Muscle of arm (tissue), 12 donors: Measurements from ENCODE around the gene TMX2. TPM values are rescaled to one million over a fixed set of nuclear protein-coding genes. Genes with fewer than 3 reads are reported as not detected.
"Not testable (repeated sequence)": the region's sequence is repeated elsewhere in the genome, so short reads cannot be mapped to it uniquely, and the experiment has no call there.

Experiments used
- DNase-seq: peaks from one replicate; pipeline ENCODE4 v3.0.0-alpha.2; 2013
- polyA plus RNA-seq, 12 donors: library from polyadenylated mRNA; unstranded; fragments of 120-200 nt; gene quantifications; one replicate each; pipeline ENCODE4 v1.2.1, GENCODE V29; 2013; ENCODE audit not compliant: insufficient read length in 12 of 12

TMX2 gene
- polyA plus RNA-seq, 12 donors, result 45.9 to 77.3 (median 59.3) TPM; not detected in 1

- DNase-seq, result no peak
Measured at GRCh38 chr11:57709802-57710367, 2.5 kb upstream of the TMX2 start.

- no peak for DNase-seq
Measured at GRCh38 chr11:57711414-57712255, 758 bp upstream of the TMX2 start, which contains the start of gene MED19. TSS of gene MED19 (minus strand) at chr11:57712215. CDS start at chr11:57712179, 36 bp downstream.

GRCh38 chr11:57713835-57714234 is 1.4 kb downstream of the TMX2 start:
- no peak for DNase-seq

GRCh38 chr11:57716726-57717125 is 4.3 kb downstream of the TMX2 start:
- DNase-seq, result not testable (repeated sequence)

- DNase-seq, result no peak
Measured at GRCh38 chr11:57727185-57727584, 14.8 kb downstream of the TMX2 start.

- no peak for DNase-seq
Measured at GRCh38 chr11:57728829-57729228, 16.4 kb downstream of the TMX2 start.

GRCh38 chr11:57729479-57729878 is 17.1 kb downstream of the TMX2 start:
- DNase-seq, result no peak

GRCh38 chr11:57732661-57733060 is 20.3 kb downstream of the TMX2 start:
- no peak for DNase-seq

GRCh38 chr11:57735619-57736298 is 23.4 kb downstream of the TMX2 start:
- DNase-seq, result no peak

GRCh38 chr11:57741132-57742086 is 29.0 kb downstream of the TMX2 start, which contains the start of gene SELENOH:
TSS of gene SELENOH (plus strand) at chr11:57741491. CDS start at chr11:57741596, 105 bp downstream.
- peak; percentile 96 for DNase-seq

GRCh38 chr11:57742087-57742452 is 29.7 kb downstream of the TMX2 start:
- no peak for DNase-seq

- DNase-seq, result no peak
Measured at GRCh38 chr11:57744357-57744756, 32.0 kb downstream of the TMX2 start.

GRCh38 chr11:57745206-57745605 is 32.8 kb downstream of the TMX2 start:
- DNase-seq, result no peak

- DNase-seq, result no peak
Measured at GRCh38 chr11:57746920-57747319, 34.5 kb downstream of the TMX2 start.

GRCh38 chr11:57751176-57751575 is 38.8 kb downstream of the TMX2 start:
- no peak for DNase-seq

- DNase-seq, result no peak
Measured at GRCh38 chr11:57751676-57752253, 39.4 kb downstream of the TMX2 start, which contains the start of gene BTBD18. TSS of gene BTBD18 (minus strand) at chr11:57751819. CDS start at chr11:57751188, 631 bp downstream.

GRCh38 chr11:57752954-57753353 is 40.6 kb downstream of the TMX2 start:
- DNase-seq, result no peak

- no peak for DNase-seq
Measured at GRCh38 chr11:57758174-57758573, 45.8 kb downstream of the TMX2 start.

- peak; percentile 97 for DNase-seq
Measured at GRCh38 chr11:57761301-57762234, 49.2 kb downstream of the TMX2 start, which contains the start of gene CTNND1. TSS of gene CTNND1 (plus strand) at chr11:57761802. CDS start at chr11:57791479, 29,677 bp downstream.
